CD4-positive, alpha-beta T cell (primary cell): Measurements from ENCODE around the gene AHCYL2. TPM values are rescaled to one million over a fixed set of nuclear protein-coding genes. Genes with fewer than 3 reads are reported as not detected.
A peak's percentile ranks its signal among the peaks of the same experiment; 100 is the strongest.

Experiments used
- ATAC-seq: fragments of 200-7000 bp; cut with Tn5 transposase; one replicate; pipeline ENCODE4 v1.10.0; 2022; ENCODE audit warnings: mild to moderate bottlenecking; ENCODE audit not compliant: poor library complexity
- CTCF ChIA-PET: fragments of 350-600 bp; sonication (Branson Sonifier 250); formaldehyde crosslinking; loops from one replicate; lab custom pipeline; 2021; ENCODE audit warnings: antibody characterized with exemption, inconsistent platforms; lab: Charles Lee
- POLR2A ChIA-PET: fragments of 350-600 bp; sonication (Branson Sonifier 250); formaldehyde crosslinking; loops from one replicate; lab custom pipeline; 2021; ENCODE audit warnings: antibody characterized with exemption, inconsistent platforms; lab: Charles Lee
- DNase-seq, 14 experiments: peaks; one replicate each; pipeline ENCODE4 v3.0.0-alpha.2; 2013 to 2020; ENCODE audit warnings: mixed read lengths in 2 of 14
- H3K27ac ChIP-seq, 2 donors: one replicate each; pipeline versions ENCODE4 v1.5.1 to v1.7.0; 2013; ENCODE audit warnings: low read length in 2 of 2, low read depth in 1 of 2, mild to moderate bottlenecking in 1 of 2
- H3K27me3 ChIP-seq, 2 experiments: 1 replicate in 1 of 2; 2 replicates in 1 of 2; pipeline versions ENCODE4 v1.6.1 to v1.7.0; 2013; ENCODE audit warnings: low read length in 2 of 2, control low read depth in 1 of 2, mild to moderate bottlenecking in 1 of 2, moderate library complexity in 1 of 2; ENCODE audit not compliant: insufficient read depth in 2 of 2, control insufficient read depth in 1 of 2
- H3K36me3 ChIP-seq: one replicate; pipeline ENCODE4 v1.6.1; 2013; ENCODE audit warnings: low read length, control low read depth; ENCODE audit not compliant: insufficient read depth
- H3K4me1 ChIP-seq: one replicate; pipeline ENCODE4 v1.6.1; 2013; ENCODE audit warnings: low read length, control low read depth; ENCODE audit not compliant: insufficient read depth
- H3K4me3 ChIP-seq: one replicate; pipeline ENCODE4 v1.5.1; 2013; ENCODE audit warnings: mild to moderate bottlenecking, low read length, moderate library complexity
- H3K9me3 ChIP-seq, 2 experiments: 1 replicate in 1 of 2; 2 replicates in 1 of 2; pipeline versions ENCODE4 v1.6.1 to v1.7.0; 2013; ENCODE audit warnings: low read length in 2 of 2, mild to moderate bottlenecking in 2 of 2, control low read depth in 1 of 2, moderate library complexity in 1 of 2; ENCODE audit not compliant: control insufficient read depth in 1 of 2, insufficient read depth in 1 of 2
- H3K27ac Mint-ChIP-seq: one replicate; pipeline ENCODE4 v1.8.0; 2020; ENCODE audit warnings: mixed read lengths
- H3K27me3 Mint-ChIP-seq: one replicate; pipeline ENCODE4 v1.8.0; 2021; ENCODE audit warnings: mixed read lengths
- H3K36me3 Mint-ChIP-seq: one replicate; pipeline ENCODE4 v1.8.0; 2021; ENCODE audit warnings: low read depth, mixed read lengths
- H3K4me1 Mint-ChIP-seq: one replicate; pipeline ENCODE4 v1.8.0; 2021; ENCODE audit warnings: low read depth, mixed read lengths
- H3K4me3 Mint-ChIP-seq: one replicate; pipeline ENCODE4 v1.8.0; 2020; ENCODE audit warnings: mild to moderate bottlenecking, mixed read lengths
- H3K9me3 Mint-ChIP-seq: one replicate; pipeline ENCODE4 v1.8.0; 2020; ENCODE audit warnings: mixed read lengths
- intact Hi-C, 2 experiments: fragments of 100-400 bp; cut with DNase I in 1 of 2; cut with micrococcal nuclease in 1 of 2; formaldehyde crosslinking; loops; one replicate each; pipeline versions ENCODE4 v1.15.1 to v1.9.0; 2023 to 2025; cut with DNase I, micrococcal nuclease
- total RNA-seq, 174 experiments: library from RNA in 2 of 174; stranded (reverse) in 2 of 174; gene quantifications; one replicate each; pipeline ENCODE4 v1.2.3 and lab custom pipeline; 2021 to 2026
- TF ChIP-seq, protein P1 (sequence below): fragments of 200-600 bp; IDR thresholded peaks from one replicate; pipeline ENCODE4 v1.8.0; 2022; ENCODE audit warnings: antibody characterized with exemption, mild to moderate bottlenecking

Gene AHCYL2
- total RNA-seq, 2 experiments from 2014 or later, result 5.8 to 6.0 TPM

DNA sequence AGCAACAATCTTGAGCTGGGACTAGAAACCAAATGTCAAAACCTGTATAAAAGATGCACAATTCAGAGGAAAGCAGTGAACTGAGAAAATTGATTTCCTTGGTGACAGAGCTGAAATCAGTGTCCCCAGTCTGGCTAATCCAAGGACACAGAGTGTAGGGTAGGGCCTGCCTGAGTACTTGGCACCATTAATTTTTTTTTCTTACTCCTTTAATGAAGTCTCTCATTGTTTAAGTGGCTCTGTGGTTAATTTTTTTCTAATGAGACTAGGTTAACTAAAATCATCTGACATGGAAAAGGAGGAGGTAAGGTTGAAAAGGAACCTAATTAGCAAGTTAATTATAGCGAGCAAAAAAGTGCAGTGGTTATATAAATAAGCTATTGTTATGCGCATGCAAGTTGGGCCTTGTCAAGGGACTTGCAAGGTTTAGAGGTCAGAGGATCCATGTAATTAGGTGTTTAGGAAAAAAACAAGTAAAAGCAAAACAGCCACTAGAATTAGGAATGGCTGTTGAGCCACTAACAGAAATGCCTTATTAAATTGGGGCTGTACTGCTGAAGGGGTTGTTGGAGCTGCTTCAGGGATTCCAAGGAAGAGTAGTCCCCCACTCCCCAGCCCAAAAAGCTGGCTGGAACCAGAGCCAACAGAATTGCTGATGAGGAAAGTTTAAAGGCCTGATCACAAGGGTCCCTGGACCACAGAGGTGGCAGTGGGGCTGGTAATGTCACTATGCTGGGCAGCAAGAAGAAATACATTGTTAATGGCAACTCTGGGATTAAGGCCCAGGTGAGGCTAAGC lies 150.5 kb downstream of the AHCYL2 start:
- Mint-ChIP-seq H3K4me1 (peaks cover 8% of the 10 kb centered on the region), H3K9me3 (no peaks in the 10 kb centered on the region), H3K4me3 (no peak overlapping the region), H3K36me3 (peaks cover 9% of the 10 kb centered on the region), H3K27ac (no peak overlapping the region), H3K27me3 (no peaks in the 10 kb centered on the region)
- H3K4me1 ChIP-seq, result no peaks in the 10 kb centered on the region
- H3K4me3 ChIP-seq, result no peak overlapping the region
- H3K9me3 ChIP-seq, result no peaks in the 10 kb centered on the region
- no peaks in the 10 kb centered on the region for H3K27me3 ChIP-seq
- intact Hi-C loops, result no loop called here
- ATAC-seq (no peak), DNase-seq (no peak)
- TF ChIP-seq, protein P1, sequence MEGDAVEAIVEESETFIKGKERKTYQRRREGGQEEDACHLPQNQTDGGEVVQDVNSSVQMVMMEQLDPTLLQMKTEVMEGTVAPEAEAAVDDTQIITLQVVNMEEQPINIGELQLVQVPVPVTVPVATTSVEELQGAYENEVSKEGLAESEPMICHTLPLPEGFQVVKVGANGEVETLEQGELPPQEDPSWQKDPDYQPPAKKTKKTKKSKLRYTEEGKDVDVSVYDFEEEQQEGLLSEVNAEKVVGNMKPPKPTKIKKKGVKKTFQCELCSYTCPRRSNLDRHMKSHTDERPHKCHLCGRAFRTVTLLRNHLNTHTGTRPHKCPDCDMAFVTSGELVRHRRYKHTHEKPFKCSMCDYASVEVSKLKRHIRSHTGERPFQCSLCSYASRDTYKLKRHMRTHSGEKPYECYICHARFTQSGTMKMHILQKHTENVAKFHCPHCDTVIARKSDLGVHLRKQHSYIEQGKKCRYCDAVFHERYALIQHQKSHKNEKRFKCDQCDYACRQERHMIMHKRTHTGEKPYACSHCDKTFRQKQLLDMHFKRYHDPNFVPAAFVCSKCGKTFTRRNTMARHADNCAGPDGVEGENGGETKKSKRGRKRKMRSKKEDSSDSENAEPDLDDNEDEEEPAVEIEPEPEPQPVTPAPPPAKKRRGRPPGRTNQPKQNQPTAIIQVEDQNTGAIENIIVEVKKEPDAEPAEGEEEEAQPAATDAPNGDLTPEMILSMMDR, result no peak
- H3K27ac ChIP-seq, result no peak overlapping the region
- peaks cover 4% of the 10 kb centered on the region for H3K36me3 ChIP-seq
- CTCF ChIA-PET, result interaction anchor here (0.7 to 3.9 kb wide), 3 partner anchors 7 to 91 kb away, joined by 3 to 35 read pairs (median 4); no protein-coding TSS in a partner anchor
- POLR2A ChIA-PET, result interaction anchor here (0.6 kb wide), 1 partner anchor 280 kb away, joined by 3 read pairs; no protein-coding TSS in a partner anchor

DNA sequence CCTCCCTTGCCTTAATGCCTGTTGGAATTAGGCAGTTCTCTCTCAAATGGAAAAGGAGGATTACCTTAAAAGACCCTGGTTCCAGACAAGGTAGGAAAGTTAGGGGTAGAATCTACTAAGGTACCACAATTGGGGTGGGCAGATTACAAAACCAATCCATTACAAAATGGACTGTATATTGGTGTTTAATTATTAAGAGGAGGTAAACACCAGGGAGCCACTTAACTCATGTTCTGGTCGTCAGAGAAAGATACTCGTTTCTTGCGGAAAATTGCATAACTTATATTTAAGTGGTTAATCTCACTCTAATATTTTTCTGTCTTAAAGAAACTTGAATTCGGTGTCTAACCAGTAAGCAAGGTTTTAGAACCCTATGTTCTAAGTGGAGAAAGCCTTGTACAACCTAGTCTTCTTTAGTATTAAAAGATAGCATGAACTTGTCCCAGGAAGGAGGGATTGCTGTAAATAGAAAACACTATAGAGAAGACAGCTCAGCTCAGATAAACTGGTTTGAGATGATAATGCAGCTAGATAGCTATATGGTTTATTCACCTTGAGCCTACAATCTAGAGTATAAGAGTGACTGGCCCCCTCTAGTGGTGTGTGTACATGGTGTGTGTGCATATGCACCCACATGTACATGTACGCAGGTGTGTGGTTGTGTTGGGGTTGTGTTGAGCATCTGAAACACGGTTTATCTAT lies 151.4 kb downstream of the AHCYL2 start:
- TF ChIP-seq, protein P1, result peak; percentile 53

More for the DNA sequence above, 151.4 kb downstream of the AHCYL2 start:
- Histone ChIP-seq H3K4me3 (no peak overlapping the region), H3K27ac (no peak overlapping the region), H3K9me3 (no peaks in the 10 kb centered on the region), H3K27me3 (no peaks in the 10 kb centered on the region), H3K36me3 (peaks cover 4% of the 10 kb centered on the region), H3K4me1 (no peaks in the 10 kb centered on the region)
- ATAC-seq (peak; percentile 55), DNase-seq (peak in 11 of 14 experiments; percentile 5 to 64 (median 34))
- Mint-ChIP-seq H3K27ac (no peak overlapping the region), H3K27me3 (no peaks in the 10 kb centered on the region), H3K4me1 (peaks cover 8% of the 10 kb centered on the region), H3K4me3 (no peak overlapping the region), H3K36me3 (peaks cover 15% of the 10 kb centered on the region), H3K9me3 (no peaks in the 10 kb centered on the region)
- intact Hi-C loops, result no loop called here
- POLR2A ChIA-PET, result interaction anchor here (0.6 to 1.9 kb wide), 4 partner anchors 9 to 279 kb away, joined by 3 to 9 read pairs (median 3); no protein-coding TSS in a partner anchor
- CTCF ChIA-PET, result interaction anchor here (0.6 to 3.9 kb wide), 7 partner anchors 8 to 193 kb away, joined by 3 to 35 read pairs (median 4); no protein-coding TSS in a partner anchor
